Progenitor cell of endocrine pancreas (in vitro differentiated cells): ENCODE data around the gene CCDC24. TPM values are rescaled to one million over a fixed set of nuclear protein-coding genes. Genes with fewer than 3 reads are reported as not detected.

ENCODE experiments used
- DNase-seq: peaks from one replicate; pipeline ENCODE4 v3.0.0; 2021; ENCODE audit warnings: low spot score; ENCODE audit not compliant: unreplicated experiment
- H3K27ac Mint-ChIP-seq: 2 replicates; pipeline ENCODE4 v1.8.0; 2021; ENCODE audit warnings: mild to moderate bottlenecking, moderate library complexity, mixed read lengths
- H3K27me3 Mint-ChIP-seq: 2 replicates; pipeline ENCODE4 v1.8.0; 2021; ENCODE audit warnings: mixed read lengths
- H3K36me3 Mint-ChIP-seq: 2 replicates; pipeline ENCODE4 v1.8.0; 2022; ENCODE audit warnings: mixed read lengths; ENCODE audit not compliant: insufficient read depth
- H3K4me1 Mint-ChIP-seq: 2 replicates; pipeline ENCODE4 v1.8.0; 2021; ENCODE audit warnings: low read depth, mixed read lengths
- H3K4me3 Mint-ChIP-seq: 2 replicates; pipeline ENCODE4 v1.8.0; 2021; ENCODE audit warnings: low read depth, mild to moderate bottlenecking, moderate library complexity, mixed read lengths
- H3K9me3 Mint-ChIP-seq: 2 replicates; pipeline ENCODE4 v1.8.0; 2021; ENCODE audit warnings: low read depth, mixed read lengths
- total RNA-seq: library from RNA; stranded (reverse); gene quantifications from 2 replicates; pipeline ENCODE4 v1.2.1, GENCODE V29; 2021
- TF ChIP-seq, protein P1 (sequence below): fragments of 200-600 bp; sonication (generic); IDR thresholded peaks from one replicate; pipeline ENCODE4 v1.5.0; 2021; ENCODE audit warnings: antibody characterized with exemption, mild to moderate bottlenecking; ENCODE audit not compliant: unreplicated experiment

The CCDC24 gene
- total RNA-seq, 1 donor from 2014 or later = 35.9 TPM

DNA sequence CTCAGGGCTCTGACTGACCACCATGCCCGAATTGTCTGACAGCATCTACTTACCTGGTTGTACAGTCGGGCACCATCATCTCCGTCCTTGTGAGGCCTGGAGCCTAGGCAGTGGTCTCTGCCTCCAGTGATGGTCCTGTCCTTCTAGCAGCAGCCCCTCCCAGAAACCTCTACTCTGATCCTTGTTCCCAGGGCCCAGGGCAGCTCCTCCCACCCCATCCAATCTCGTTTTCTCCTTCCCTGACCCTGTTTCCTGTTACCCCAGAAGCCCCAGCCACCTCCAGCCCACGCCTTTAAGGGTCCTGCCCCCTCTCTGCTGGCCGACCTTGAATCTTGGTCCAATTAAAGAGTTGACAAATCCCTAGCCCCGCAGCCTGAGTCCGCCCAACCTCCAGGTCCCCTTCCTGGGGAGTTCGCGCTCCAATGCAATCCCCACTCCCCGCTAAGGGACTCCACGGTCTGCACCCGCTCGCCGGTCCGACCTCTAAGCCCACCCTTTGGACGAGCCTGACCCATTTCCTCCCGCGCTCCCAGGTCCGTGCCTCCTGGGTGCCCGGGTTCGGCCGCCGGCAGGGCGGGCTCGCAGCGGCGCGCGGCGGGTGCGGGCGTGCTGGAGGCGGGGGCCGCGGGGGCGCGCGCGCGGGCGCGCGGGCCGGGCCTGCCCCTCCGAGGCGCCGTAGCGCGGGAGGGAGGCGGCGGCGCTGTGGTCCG is 12.7 kb upstream of the CCDC24 start, which contains the start of gene B4GALT2:
Gene B4GALT2, plus strand, starts transcription at position 660 of the 710 bp plus-strand sequence. CDS start 1,951 bp downstream, outside the sequence.
- Mint-ChIP-seq H3K4me3 (peak within 1 kb of the TSS; percentile 90), H3K9me3 (no peaks in the 10 kb centered on the region), H3K4me1 (peaks cover 36% of the 10 kb centered on the region), H3K27me3 (no peaks in the 10 kb centered on the region), H3K36me3 (peaks cover 18% of the 10 kb centered on the region), H3K27ac (peak within 1 kb of the TSS; percentile 86)
- TF ChIP-seq, protein P1, sequence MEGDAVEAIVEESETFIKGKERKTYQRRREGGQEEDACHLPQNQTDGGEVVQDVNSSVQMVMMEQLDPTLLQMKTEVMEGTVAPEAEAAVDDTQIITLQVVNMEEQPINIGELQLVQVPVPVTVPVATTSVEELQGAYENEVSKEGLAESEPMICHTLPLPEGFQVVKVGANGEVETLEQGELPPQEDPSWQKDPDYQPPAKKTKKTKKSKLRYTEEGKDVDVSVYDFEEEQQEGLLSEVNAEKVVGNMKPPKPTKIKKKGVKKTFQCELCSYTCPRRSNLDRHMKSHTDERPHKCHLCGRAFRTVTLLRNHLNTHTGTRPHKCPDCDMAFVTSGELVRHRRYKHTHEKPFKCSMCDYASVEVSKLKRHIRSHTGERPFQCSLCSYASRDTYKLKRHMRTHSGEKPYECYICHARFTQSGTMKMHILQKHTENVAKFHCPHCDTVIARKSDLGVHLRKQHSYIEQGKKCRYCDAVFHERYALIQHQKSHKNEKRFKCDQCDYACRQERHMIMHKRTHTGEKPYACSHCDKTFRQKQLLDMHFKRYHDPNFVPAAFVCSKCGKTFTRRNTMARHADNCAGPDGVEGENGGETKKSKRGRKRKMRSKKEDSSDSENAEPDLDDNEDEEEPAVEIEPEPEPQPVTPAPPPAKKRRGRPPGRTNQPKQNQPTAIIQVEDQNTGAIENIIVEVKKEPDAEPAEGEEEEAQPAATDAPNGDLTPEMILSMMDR = no peak
- DNase-seq = peak; percentile 34

DNA sequence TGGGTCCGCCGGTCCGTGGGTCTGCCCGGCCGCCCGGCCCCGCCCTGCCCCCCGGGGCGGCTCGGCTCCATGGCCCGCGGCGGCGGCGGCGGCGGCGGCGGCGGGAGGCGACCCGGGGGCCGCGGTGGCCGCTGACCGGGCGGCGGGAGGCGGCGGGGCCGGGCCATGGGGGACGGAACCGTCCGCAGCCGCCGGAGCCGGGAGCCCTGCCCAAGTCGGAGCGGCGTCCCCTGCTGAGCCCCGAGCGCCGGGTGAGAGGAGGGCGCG is 12.2 kb upstream of the CCDC24 start:
- DNase-seq = no peak
- Mint-ChIP-seq H3K9me3 (no peaks in the 10 kb centered on the region), H3K27me3 (no peaks in the 10 kb centered on the region), H3K36me3 (peaks cover 21% of the 10 kb centered on the region), H3K4me3 (no peak overlapping the region), H3K4me1 (peaks cover 32% of the 10 kb centered on the region), H3K27ac (no peak overlapping the region)
- TF ChIP-seq, protein P1 = no peak

DNA sequence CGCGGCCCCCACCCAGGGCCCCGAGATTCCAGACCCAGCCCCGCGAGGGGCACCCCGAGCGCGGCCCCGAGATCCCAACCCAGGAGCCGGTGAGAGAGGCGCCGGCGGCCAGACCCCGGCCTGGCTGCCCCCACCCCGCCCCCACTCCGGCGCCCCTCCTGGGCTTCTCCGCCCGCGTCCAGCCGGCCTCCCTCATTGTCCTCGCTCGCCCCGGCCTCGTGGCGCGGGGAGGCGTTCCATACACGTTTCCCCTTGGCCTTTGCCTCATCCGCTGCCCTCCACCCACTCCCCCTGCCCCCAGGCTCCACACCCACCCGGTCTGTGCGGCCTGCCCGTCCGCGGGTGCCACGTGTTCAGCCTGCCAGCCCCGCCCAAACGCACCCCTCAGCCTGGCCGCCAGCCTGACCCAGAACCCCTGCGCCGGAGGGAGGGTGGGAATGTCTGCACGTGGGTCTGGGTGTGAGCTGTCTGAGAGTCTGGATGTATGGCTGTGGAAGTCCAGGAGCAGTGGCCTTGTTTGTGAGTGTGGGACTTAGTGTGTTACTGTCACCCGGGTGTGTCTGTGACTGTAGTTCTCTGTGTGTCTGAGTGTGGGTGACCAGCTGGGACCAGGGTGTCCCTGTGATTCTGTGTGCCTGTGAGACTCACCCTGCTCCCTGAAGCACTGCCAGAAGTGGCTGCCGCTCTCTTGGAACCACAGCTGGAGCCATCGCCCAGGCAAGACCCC is 11.7 kb upstream of the CCDC24 start:
- Mint-ChIP-seq H3K9me3 (no peaks in the 10 kb centered on the region), H3K4me1 (peaks cover 30% of the 10 kb centered on the region), H3K4me3 (peak overlapping the region; percentile 86), H3K36me3 (peaks cover 21% of the 10 kb centered on the region), H3K27ac (peak overlapping the region; percentile 59), H3K27me3 (no peaks in the 10 kb centered on the region)
- TF ChIP-seq, protein P1 = no peak
- peak; percentile 35 for DNase-seq

DNA sequence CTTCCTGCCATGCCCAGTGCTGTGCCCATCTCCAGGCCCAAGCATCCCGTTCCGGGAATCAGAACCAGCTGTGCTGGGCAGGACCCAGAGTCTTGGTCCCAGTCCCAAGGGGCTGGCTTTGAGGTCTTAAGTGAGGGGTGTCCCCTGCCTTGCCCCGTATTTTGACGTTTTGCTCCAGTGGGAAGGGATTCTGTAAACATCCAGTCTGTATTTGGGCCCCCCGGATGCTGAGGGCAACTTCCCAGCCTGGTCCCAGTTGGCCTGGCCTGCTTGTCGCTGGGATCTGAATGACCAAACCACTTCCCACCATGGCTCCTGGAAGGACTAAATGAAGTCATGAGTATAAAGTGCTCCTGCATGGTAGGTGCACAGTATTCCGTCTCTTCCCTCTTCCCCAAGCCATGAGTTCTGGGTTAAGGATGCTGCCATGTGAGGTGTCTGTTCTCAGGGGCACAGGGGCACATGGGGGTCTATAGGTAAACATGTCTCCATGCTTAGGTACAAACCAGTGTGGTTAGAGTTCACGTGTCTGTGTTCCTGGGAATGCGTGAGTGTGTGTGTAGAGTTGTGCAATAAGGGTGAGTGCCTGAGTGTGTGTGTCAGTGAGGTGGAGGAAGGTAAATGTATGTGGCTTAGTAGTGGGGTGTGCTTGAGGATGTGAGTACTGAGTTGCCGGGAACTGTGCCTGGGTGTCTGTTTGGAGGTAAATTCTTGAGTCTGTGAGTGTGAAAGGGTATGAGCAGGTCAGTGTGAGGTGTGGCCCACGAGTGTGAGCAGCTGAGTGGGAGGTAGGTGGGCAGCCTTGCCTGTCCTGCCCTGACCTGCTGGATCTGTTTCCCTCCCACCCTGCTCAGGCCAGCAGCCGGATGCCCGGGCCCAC is 10.9 kb upstream of the CCDC24 start:
- peak overlapping the region; percentile 86 for H3K4me3 Mint-ChIP-seq
- peaks cover 29% of the 10 kb centered on the region for H3K4me1 Mint-ChIP-seq
- TF ChIP-seq, protein P1 = no peak
- no peak for DNase-seq
- peaks cover 21% of the 10 kb centered on the region for H3K36me3 Mint-ChIP-seq
- H3K27me3 Mint-ChIP-seq = no peaks in the 10 kb centered on the region
- no peaks in the 10 kb centered on the region for H3K9me3 Mint-ChIP-seq
- H3K27ac Mint-ChIP-seq = peak overlapping the region; percentile 9

DNA sequence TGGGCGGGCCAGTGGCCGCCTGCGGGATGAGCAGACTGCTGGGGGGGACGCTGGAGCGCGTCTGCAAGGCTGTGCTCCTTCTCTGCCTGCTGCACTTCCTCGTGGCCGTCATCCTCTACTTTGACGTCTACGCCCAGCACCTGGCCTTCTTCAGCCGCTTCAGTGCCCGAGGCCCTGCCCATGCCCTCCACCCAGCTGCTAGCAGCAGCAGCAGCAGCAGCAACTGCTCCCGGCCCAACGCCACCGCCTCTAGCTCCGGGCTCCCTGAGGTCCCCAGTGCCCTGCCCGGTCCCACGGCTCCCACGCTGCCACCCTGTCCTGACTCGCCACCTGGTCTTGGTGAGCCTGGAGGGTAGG is 10.3 kb upstream of the CCDC24 start:
- no peak overlapping the region for H3K27ac Mint-ChIP-seq
- H3K36me3 Mint-ChIP-seq = peaks cover 25% of the 10 kb centered on the region
- TF ChIP-seq, protein P1 = no peak
- DNase-seq = no peak
- no peaks in the 10 kb centered on the region for H3K27me3 Mint-ChIP-seq
- H3K4me3 Mint-ChIP-seq = peak overlapping the region; percentile 86
- no peaks in the 10 kb centered on the region for H3K9me3 Mint-ChIP-seq
- peaks cover 27% of the 10 kb centered on the region for H3K4me1 Mint-ChIP-seq
